ENCODE data around the gene TSPEAR.
"Not testable (repeated sequence)": the region's sequence is repeated elsewhere in the genome, so short reads cannot be mapped to it uniquely, and the experiment has no call there.

TSPEAR gene

GRCh38 chr21:44701023-44701400 is 10.4 kb downstream of the TSPEAR start:
- DNase-seq, result no peak

DNA sequence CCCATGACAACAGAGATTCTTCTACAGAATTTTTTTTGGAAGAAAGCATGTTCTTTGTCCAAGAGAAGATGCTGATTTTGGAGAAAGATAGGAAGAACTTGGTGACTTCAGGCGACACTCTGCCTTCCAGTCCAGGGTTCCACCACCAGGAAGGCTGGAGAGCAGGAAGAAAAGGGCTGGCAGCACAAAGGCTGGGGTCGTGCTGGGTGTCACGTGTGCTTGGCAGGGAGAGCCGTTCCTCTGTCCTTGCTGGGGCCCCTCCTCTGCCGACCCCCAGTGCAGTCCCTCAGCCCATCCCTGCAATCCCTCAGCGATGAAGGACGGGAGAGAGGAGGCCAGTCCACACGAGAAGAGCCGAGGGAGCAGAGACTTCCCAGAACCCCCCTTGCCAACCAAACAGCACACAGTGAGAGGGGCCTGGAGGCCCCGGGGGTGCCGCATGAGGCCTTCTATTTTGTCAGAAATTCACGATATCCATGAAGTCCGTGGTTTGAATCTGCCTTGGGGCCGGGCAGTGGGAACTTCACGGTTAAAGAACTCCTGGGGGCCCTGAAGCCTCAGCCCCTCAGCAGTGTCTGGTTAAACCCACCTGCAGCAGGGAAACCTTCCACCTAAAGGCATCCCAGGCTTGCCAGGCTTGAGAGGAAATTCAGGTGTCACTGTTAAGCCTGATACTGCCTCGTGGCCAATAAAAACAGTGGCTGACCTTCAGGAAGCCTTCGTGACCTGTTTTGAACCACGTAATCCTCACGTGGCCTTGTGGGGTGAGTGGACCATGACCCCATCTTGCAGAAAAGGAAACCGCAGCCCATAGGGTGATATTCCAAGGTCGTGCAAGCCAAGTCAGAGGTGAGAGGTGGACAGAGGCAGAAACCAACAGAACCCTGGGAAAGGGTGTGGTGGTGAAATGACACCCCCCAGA is 11.0 kb downstream of the TSPEAR start:
- DNase-seq, result no peak

DNA sequence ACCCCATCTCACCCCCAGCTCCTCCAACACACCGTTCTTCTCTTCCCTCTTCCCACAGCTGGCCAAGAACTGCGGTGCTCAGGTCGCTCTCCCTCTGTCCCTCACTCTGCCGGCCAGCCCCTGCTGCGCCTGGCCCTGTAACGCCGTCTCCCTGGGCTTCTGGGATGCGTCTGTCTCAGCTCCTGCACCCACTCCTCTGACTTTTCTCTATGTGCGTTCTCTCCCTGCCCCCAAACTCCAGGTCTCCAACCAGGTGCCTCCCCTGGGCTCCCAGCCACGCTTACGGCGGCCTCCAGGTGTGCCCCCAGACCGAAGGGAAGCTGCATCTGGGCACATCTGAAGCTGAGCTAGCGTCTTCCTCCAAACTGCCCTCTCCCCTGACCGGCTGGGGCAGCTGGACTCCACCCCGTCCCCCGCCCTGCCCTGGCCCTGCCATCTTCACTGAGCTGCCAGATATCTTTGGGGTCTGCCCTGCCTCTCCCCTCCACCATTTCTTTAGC is 11.8 kb downstream of the TSPEAR start:
- no peak for DNase-seq

GRCh38 chr21:44697811-44698734 is 13.3 kb downstream of the TSPEAR start:
- DNase-seq, result no peak

GRCh38 chr21:44697172-44697810 is 14.1 kb downstream of the TSPEAR start, which contains the start of gene KRTAP10-12:
Gene KRTAP10-12, plus strand, starts transcription at chr21:44697172. Its CDS starts 30 bp downstream, at chr21:44697202.
- DNase-seq, result not testable (repeated sequence)

DNA sequence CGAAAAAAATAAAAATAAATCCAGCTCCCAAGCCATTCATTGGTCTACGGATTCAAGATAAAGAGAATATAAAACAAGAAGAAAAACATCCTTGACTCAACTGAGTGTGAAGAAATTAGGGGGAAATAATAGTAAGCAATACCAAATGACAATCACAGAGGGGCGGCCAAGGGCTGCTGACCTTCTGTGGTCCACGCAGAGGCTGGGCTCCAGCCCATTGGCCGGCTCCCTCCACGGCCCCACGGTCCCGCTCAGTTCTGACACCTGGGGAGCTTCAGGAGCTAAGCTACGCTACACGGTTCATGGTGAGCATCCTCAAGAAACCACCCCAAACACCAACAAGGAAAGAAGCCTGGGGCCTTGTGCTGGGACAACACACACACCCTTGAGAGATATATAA is 14.8 kb downstream of the TSPEAR start:
- no peak for DNase-seq

- DNase-seq, result no peak
Observed at GRCh38 chr21:44695641-44696040, 15.7 kb downstream of the TSPEAR start.

DNA sequence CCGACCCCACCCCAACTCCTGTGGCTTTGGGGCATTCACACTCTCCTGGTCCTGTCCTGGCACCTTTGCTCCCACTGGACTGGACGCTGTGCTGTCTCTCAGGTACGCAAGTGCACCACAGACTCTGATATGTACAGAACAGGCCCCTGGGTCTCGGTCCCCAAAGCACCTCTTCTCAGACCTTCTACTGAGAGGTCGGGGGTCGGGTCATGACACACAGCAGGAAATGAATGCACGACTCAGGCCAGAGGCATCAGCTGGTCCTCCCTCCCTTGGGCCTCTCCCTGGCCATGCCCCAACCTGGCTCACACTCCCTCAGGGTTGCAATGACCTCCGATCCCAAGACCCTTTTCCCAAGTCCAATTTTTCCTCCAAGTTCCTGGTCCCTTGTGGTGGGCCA is 16.2 kb downstream of the TSPEAR start:
- DNase-seq, result no peak

DNA sequence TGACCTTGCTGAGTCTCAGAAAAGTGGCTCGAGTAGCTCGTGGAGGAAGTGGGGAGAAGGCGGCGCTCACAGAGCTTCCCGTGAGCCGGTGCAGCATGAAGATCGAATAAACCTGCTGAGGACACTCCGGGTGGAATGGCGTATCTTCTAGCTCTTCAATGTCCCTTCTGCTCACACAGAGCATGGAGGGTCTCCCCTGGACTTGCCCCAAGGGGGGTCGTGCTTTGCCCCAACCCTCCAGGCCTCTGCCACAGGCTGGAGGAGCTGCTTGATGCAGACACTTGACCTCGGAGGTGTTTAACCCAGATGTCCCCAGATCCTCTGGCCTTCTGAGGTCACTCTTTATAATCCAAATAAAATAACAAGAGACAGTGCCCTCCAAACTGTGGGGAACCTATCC is 16.6 kb downstream of the TSPEAR start:
- no peak for DNase-seq

DNA sequence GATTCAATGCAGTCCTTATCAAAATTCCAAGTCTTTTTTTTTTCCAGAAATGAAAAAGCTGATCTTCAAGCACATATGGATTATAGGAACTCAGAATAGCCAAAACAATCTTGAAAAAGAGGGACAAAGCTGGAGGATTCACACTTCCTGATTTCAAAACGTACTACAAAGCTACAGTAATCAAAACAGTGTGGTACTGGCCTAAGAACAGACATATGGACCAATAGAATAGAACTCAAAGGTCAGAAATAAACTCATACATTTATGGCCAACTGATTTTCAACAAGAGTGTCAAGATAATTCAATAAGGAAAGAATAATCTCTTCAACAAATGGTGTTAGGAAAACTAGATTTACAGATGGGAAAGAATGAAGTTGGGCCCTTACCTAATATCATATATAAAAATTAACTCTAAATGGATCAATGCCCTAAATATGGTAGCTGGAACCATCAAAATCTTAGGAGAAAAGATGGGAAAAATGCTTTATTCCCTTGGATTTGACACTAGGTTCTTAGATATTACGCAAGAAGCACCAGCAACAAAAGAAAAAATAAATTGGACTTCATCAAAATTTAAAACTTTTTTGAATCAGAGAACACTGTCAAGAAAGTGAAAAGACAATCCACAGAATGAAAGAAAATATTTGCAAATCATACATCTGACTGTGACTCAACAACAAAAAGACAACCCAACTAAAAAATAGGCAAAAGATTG is 18.4 kb downstream of the TSPEAR start:
- no peak for DNase-seq

DNA sequence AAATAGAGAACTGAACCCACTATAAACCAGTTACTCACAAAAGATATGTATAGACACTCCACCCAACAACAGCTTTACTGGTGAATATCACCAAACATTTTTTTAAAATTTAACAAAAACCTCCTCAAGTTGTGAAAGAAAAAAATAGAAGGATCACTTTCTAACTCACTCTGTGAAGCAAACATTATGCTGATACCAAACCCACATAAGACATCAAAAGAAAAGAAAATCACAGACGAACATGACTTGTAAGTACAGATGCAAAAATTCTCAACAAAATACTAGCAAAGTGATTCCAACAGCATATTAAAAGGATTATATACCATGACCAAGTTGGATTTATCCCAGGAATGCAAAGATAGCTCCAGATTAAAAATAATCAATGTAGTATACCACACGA is 19.7 kb downstream of the TSPEAR start:
- DNase-seq, result no peak

GRCh38 chr21:44689740-44690139 is 21.6 kb downstream of the TSPEAR start:
- DNase-seq, result not testable (repeated sequence)

DNA sequence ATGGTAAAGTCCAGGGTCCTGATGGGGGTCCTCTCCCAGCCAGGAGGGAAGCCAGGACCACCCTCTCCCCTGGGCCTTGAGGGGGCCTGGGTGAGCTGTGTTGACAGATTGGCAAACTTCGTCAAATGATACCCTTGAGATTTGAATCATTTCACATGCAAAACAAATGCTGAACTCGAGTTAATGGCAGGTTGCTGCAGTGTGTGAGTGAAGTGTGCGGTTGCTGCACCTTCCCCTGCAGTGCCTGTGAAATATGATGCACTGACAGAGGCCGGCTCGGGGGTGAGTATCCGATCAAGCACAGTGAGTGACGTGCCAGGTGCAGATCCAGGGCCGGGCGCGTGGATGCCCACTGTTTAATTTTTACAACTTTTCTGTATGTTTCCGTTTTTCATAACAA is 23.7 kb downstream of the TSPEAR start:
- DNase-seq, result no peak

DNA sequence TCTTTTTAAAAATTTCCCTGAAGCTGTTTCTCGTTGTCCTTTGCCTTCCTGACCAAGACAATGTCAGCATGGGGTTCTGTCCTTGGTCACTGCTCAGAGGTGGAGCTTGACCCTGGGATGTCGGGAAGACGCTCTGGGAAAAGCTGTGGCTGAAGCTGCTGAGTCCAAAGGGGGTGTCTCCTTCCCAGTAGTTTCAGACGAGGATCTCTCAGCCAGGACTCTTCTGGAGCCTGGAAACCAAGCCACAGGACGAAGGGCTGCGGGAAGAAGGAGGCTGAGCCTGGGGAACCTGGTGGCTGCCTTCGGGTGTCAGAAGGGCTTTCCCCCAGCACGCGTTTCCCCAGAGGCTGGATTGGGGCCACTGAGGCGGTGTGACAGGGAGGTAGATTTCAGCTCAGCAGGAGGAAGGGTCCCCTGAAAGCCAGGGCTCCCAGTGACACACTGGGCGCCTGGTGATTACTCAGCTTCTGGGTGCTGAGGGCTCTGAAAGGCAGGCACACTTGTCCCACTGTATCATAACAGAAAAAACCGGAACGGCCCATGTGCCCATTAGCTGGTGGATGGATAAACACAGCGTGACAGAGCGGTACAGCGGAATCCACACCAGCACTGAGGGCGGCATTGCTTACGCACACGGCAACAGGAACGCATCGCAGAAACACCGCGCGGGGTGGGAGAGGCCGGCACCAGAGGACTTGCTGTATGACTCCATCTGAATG is 24.4 kb downstream of the TSPEAR start:
- no peak for DNase-seq

GRCh38 chr21:44686000-44686781 is 25.2 kb downstream of the TSPEAR start:
- DNase-seq, result no peak

DNA sequence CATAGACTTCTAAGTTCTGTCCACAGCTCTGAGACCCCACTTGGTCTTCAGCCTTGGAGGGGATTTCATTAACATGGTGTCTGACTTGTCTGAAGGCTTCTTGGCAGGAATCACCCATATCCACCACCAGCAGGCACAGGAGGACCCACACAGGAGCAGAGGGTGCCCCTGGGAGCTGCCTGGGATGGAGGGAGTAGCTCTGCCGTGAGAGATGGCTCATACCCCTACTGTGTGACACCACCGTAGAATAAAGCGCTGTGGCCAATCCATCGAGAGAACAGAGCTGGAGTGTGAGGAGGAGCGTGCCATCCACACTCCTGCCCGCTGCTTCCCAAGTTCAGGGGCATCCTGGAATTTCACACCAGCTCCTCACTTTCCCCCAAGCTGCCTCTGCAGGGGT is 26.3 kb downstream of the TSPEAR start:
- DNase-seq, result not testable (repeated sequence)

- no peak for DNase-seq
Observed at GRCh38 chr21:44684483-44684882, 26.9 kb downstream of the TSPEAR start.

DNA sequence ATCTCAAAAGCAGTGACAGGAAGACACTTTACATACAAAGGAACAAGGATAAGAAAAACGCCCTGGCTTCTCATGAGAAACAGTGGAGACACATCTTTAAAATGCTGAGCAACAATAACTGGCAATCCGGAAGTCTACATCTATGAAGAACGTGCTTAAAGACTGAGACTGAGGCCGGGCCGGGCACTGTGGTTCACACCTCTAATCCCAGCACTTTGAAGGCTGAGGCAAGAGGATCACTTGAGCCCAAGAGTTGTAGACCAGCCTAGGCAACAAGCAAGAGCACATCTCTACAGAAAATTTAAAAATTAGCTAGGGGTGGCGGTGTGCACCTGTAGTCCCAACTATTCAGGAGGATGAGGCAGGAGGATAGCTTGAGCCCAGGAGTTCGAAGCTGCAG is 27.3 kb downstream of the TSPEAR start:
- no peak for DNase-seq

GRCh38 chr21:44682580-44683151 is 28.7 kb downstream of the TSPEAR start:
- no peak for DNase-seq

DNA sequence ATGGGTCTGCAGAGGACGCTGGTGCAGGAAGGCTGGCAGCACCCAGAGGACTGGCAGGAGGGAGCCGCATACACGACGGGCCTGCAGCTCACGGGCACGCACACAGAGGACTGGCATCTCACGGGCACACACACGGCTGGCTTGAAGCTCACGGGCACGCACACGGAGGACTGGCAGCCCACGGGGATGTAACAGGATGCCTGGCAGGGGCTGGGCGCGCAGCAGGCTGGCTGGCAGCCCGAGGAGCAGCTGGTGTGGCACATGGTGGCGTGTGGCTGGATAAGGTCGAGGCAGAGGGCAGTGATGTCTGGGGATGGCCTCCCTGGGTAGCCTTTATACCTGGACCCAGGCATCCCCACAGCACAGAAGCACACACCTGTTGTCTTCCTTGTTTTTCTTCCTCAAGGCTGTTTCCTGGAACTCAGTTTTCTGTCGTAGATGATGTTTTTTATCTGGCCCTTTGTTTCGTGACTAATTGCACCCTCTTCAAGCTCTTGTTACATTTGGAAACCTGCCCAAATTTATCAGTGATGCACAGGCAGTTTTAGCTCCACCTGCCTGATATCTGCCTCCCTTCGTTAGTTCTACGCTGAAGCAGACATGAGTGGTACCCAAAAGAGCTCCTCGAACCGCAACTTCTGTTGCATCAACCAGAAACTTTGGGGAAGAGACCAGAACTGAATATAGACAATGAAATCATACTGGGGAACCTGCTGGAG is 29.4 kb downstream of the TSPEAR start, which contains the start of gene KRTAP12-1:
TSS of gene KRTAP12-1 (minus strand) at position 303 of the 719 bp plus-strand sequence. CDS start at position 263, 40 bp downstream.
- no peak for DNase-seq
